Fibroblast of skin of left biceps (primary cell): ENCODE data around the gene ADCY9.
A peak's percentile ranks its signal among the peaks of the same experiment; 100 is the strongest.
"Not testable (repeated sequence)": the region's sequence is repeated elsewhere in the genome, so short reads cannot be mapped to it uniquely, and the experiment has no call there.

Source experiments
- DNase-seq, 2 experiments: peaks; one replicate each; pipeline ENCODE4 v3.0.0-alpha.2; 2013; ENCODE audit warnings: low read depth in 2 of 2

Gene ADCY9

GRCh38 chr16:3977376-3977775, 138.9 kb downstream of the ADCY9 start:
- DNase-seq: no peak

- no peak for DNase-seq
Measured at GRCh38 chr16:3974751-3975150, 141.5 kb downstream of the ADCY9 start.

- DNase-seq: no peak
Measured at GRCh38 chr16:3971706-3972105, 144.5 kb downstream of the ADCY9 start.

GRCh38 chr16:3971261-3971660, 145.0 kb downstream of the ADCY9 start:
- no peak for DNase-seq

- DNase-seq: no peak
Measured at GRCh38 chr16:3968551-3968950, 147.7 kb downstream of the ADCY9 start.

GRCh38 chr16:3966681-3967080, 149.6 kb downstream of the ADCY9 start:
- DNase-seq: no peak

- DNase-seq: no peak
Measured at GRCh38 chr16:3965781-3966582, 150.3 kb downstream of the ADCY9 start.

- no peak for DNase-seq
Measured at GRCh38 chr16:3965306-3965705, 150.9 kb downstream of the ADCY9 start.

GRCh38 chr16:3964686-3965290, 151.5 kb downstream of the ADCY9 start:
- DNase-seq: no peak

- no peak for DNase-seq
Measured at GRCh38 chr16:3963886-3964685, 152.2 kb downstream of the ADCY9 start.

GRCh38 chr16:3963203-3963602, 153.0 kb downstream of the ADCY9 start:
- no peak for DNase-seq

- DNase-seq: no peak
Measured at GRCh38 chr16:3961449-3961849, 154.8 kb downstream of the ADCY9 start.

GRCh38 chr16:3959926-3960590, 156.2 kb downstream of the ADCY9 start:
- DNase-seq: not testable (repeated sequence)

- DNase-seq: no peak
Measured at GRCh38 chr16:3959148-3959547, 157.1 kb downstream of the ADCY9 start.

GRCh38 chr16:3957344-3957980, 158.8 kb downstream of the ADCY9 start:
- DNase-seq: no peak

GRCh38 chr16:3954411-3954921, 161.8 kb downstream of the ADCY9 start:
- DNase-seq: no peak

- no peak for DNase-seq
Measured at GRCh38 chr16:3953728-3954410, 162.4 kb downstream of the ADCY9 start.

- no peak for DNase-seq
Measured at GRCh38 chr16:3952737-3953131, 163.5 kb downstream of the ADCY9 start.

- DNase-seq: peak in 1 of 2 experiments; percentile 41
Measured at GRCh38 chr16:3951861-3952736, 164.1 kb downstream of the ADCY9 start.

- DNase-seq: not testable (repeated sequence)
Measured at GRCh38 chr16:3951380-3951779, 164.9 kb downstream of the ADCY9 start.
